HL-60 (cell line): ENCODE measurements around the gene SAFB2.

Source experiments
- GABPA ChIP-seq: IDR thresholded peaks from 2 replicates; pipeline ENCODE4 v1.6.1; 2012; ENCODE audit warnings: low read depth
- POLR2AphosphoS5 ChIP-seq: IDR thresholded peaks from 2 replicates; pipeline ENCODE4 v1.6.1; 2012; ENCODE audit warnings: low read depth
- TF ChIP-seq, protein P1 (sequence below): IDR thresholded peaks from one replicate; pipeline ENCODE4 v1.5.1; 2011; ENCODE audit warnings: low read length, control low read depth, inconsistent platforms; ENCODE audit not compliant: insufficient read depth
- TF ChIP-seq, protein P2 (sequence below): IDR thresholded peaks from 2 replicates; pipeline ENCODE4 v1.6.1; 2012; ENCODE audit warnings: low read depth; ENCODE audit not compliant: insufficient replicate concordance

DNA sequence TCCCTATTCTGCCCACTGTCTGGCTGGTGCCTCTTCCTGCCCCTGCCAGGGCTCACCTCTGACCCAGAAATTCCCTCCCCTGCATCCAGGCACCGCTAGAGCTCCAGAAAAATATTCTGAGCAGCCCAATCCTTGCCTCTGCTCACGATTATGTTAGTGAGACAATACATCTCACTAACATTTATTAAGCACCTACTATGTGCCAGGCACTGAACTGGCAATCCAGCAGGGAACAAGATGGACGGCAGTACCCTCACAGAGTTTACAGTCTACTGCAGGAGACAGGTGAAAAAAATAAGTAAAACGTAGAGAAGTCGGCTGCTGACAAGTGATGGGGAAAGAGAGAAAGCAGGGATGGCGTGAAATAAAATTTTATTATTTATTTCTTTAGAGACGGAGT is 60.3 kb downstream of the SAFB2 start:
- TF ChIP-seq, protein P1, sequence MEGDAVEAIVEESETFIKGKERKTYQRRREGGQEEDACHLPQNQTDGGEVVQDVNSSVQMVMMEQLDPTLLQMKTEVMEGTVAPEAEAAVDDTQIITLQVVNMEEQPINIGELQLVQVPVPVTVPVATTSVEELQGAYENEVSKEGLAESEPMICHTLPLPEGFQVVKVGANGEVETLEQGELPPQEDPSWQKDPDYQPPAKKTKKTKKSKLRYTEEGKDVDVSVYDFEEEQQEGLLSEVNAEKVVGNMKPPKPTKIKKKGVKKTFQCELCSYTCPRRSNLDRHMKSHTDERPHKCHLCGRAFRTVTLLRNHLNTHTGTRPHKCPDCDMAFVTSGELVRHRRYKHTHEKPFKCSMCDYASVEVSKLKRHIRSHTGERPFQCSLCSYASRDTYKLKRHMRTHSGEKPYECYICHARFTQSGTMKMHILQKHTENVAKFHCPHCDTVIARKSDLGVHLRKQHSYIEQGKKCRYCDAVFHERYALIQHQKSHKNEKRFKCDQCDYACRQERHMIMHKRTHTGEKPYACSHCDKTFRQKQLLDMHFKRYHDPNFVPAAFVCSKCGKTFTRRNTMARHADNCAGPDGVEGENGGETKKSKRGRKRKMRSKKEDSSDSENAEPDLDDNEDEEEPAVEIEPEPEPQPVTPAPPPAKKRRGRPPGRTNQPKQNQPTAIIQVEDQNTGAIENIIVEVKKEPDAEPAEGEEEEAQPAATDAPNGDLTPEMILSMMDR: no peak
- TF ChIP-seq, protein P2, sequence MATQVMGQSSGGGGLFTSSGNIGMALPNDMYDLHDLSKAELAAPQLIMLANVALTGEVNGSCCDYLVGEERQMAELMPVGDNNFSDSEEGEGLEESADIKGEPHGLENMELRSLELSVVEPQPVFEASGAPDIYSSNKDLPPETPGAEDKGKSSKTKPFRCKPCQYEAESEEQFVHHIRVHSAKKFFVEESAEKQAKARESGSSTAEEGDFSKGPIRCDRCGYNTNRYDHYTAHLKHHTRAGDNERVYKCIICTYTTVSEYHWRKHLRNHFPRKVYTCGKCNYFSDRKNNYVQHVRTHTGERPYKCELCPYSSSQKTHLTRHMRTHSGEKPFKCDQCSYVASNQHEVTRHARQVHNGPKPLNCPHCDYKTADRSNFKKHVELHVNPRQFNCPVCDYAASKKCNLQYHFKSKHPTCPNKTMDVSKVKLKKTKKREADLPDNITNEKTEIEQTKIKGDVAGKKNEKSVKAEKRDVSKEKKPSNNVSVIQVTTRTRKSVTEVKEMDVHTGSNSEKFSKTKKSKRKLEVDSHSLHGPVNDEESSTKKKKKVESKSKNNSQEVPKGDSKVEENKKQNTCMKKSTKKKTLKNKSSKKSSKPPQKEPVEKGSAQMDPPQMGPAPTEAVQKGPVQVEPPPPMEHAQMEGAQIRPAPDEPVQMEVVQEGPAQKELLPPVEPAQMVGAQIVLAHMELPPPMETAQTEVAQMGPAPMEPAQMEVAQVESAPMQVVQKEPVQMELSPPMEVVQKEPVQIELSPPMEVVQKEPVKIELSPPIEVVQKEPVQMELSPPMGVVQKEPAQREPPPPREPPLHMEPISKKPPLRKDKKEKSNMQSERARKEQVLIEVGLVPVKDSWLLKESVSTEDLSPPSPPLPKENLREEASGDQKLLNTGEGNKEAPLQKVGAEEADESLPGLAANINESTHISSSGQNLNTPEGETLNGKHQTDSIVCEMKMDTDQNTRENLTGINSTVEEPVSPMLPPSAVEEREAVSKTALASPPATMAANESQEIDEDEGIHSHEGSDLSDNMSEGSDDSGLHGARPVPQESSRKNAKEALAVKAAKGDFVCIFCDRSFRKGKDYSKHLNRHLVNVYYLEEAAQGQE: no peak
- TF ChIP-seq POLR2AphosphoS5 (no peak), GABPA (no peak)
